GM23338 (cell line): ENCODE results near the gene TRAPPC3L. TPM values are rescaled to one million over a fixed set of nuclear protein-coding genes. Genes with fewer than 3 reads are reported as not detected.
A peak's percentile ranks its signal among the peaks of the same experiment; 100 is the strongest.

Experiments
- ATAC-seq: fragments of 200-7000 bp; cut with Tn5 transposase; 3 replicates; pipeline ENCODE4 v1.9.1; 2020
- DNase-seq: peaks from one replicate; pipeline ENCODE4 v3.0.0-alpha.2; 2015; ENCODE audit warnings: low spot score
- H2AFZ ChIP-seq: fragments of 200-600 bp; sonication (generic); 2 replicates; pipeline ENCODE4 v1.8.0; 2016; ENCODE audit warnings: antibody characterized with exemption, mild to moderate bottlenecking, moderate library complexity
- H3F3A ChIP-seq: fragments of 200-600 bp; sonication (generic); replicated peaks from 2 replicates; pipeline ENCODE4 v1.8.0; 2017; ENCODE audit warnings: antibody characterized with exemption, mixed run types, low read depth
- H3K27ac ChIP-seq: fragments of 200-600 bp; sonication (generic); 2 replicates; pipeline ENCODE4 v1.6.1; 2016; ENCODE audit warnings: low read depth
- H3K27me3 ChIP-seq: fragments of 200-600 bp; sonication (generic); 2 replicates; pipeline ENCODE4 v1.8.0; 2016; ENCODE audit warnings: mild to moderate bottlenecking, mixed run types, moderate library complexity; ENCODE audit not compliant: insufficient read depth
- H3K36me3 ChIP-seq: fragments of 200-600 bp; sonication (generic); 2 replicates; pipeline ENCODE4 v1.8.0; 2016; ENCODE audit warnings: mild to moderate bottlenecking; ENCODE audit not compliant: insufficient read depth
- H3K4me1 ChIP-seq: fragments of 200-600 bp; sonication (generic); 2 replicates; pipeline ENCODE4 v1.8.0; 2016; ENCODE audit warnings: mild to moderate bottlenecking, moderate library complexity; ENCODE audit not compliant: insufficient read depth
- H3K4me2 ChIP-seq: fragments of 200-600 bp; sonication (generic); 2 replicates; pipeline ENCODE4 v1.7.1; 2017; ENCODE audit warnings: mixed run types
- H3K4me3 ChIP-seq: fragments of 200-600 bp; sonication (generic); 2 replicates; pipeline ENCODE4 v1.6.1; 2016; ENCODE audit warnings: mixed run types
- H3K79me2 ChIP-seq: fragments of 200-600 bp; sonication (generic); replicated peaks from 2 replicates; pipeline ENCODE4 v1.8.0; 2017; ENCODE audit warnings: mild to moderate bottlenecking; ENCODE audit not compliant: insufficient read depth
- H3K9me2 ChIP-seq: fragments of 200-600 bp; sonication (generic); 2 replicates; pipeline ENCODE4 v1.8.0; 2017; ENCODE audit not compliant: insufficient read depth
- H4K20me1 ChIP-seq: fragments of 200-600 bp; sonication (generic); replicated peaks from 2 replicates; pipeline ENCODE4 v1.8.0; 2017; ENCODE audit warnings: mild to moderate bottlenecking; ENCODE audit not compliant: insufficient read depth
- H3K27ac Mint-ChIP-seq: 2 replicates; pipeline ENCODE4 v1.8.0; 2020; ENCODE audit warnings: inconsistent platforms, mild to moderate bottlenecking, moderate library complexity, mixed read lengths
- H3K27me3 Mint-ChIP-seq: 3 replicates; pipeline ENCODE4 v1.8.0; 2022; ENCODE audit warnings: low read depth, mild to moderate bottlenecking, moderate library complexity, mixed read lengths, inconsistent platforms; ENCODE audit not compliant: insufficient read depth, poor library complexity
- H3K36me3 Mint-ChIP-seq: 3 replicates; pipeline ENCODE4 v1.8.0; 2021; ENCODE audit warnings: low read depth, mild to moderate bottlenecking, inconsistent platforms, moderate library complexity, mixed read lengths
- H3K4me1 Mint-ChIP-seq: 3 replicates; pipeline ENCODE4 v1.8.0; 2020; ENCODE audit warnings: mild to moderate bottlenecking, inconsistent platforms, mixed read lengths
- H3K4me3 Mint-ChIP-seq: 3 replicates; pipeline ENCODE4 v1.8.0; 2021; ENCODE audit warnings: moderate library complexity, mild to moderate bottlenecking, inconsistent platforms, mixed read lengths
- H3K9me3 Mint-ChIP-seq: 3 replicates; pipeline ENCODE4 v1.8.0; 2020; ENCODE audit warnings: moderate library complexity, mild to moderate bottlenecking, inconsistent platforms, mixed read lengths
- CREB1 ChIP-seq: fragments of 250-450 bp; sonication (Bioruptor Pico); IDR thresholded peaks from 2 replicates; pipeline ENCODE4 v1.5.0; 2020; ENCODE audit warnings: low read depth, mild to moderate bottlenecking, moderate library complexity
- CTCF ChIP-seq, 2 experiments: fragments of 200-600 bp in 1 of 2; sonication (generic) in 1 of 2; conservative IDR thresholded peaks; 2 replicates each; pipeline versions ENCODE4 v1.5.1 to v1.6.1; 2016 to 2017; ENCODE audit warnings: antibody characterized with exemption in 2 of 2, low read depth in 2 of 2, mild to moderate bottlenecking in 2 of 2, moderate library complexity in 1 of 2
- ETS1 ChIP-seq: IDR thresholded peaks from 2 replicates; pipeline ENCODE4 v1.6.1; 2016; ENCODE audit warnings: antibody characterized with exemption
- EZH2 ChIP-seq: fragments of 200-600 bp; sonication (generic); IDR thresholded peaks from one replicate; pipeline ENCODE4 v1.8.0; 2017; ENCODE audit warnings: antibody characterized with exemption, mild to moderate bottlenecking, low read depth; ENCODE audit not compliant: unreplicated experiment
- EZH2phosphoT487 ChIP-seq: fragments of 200-600 bp; sonication (generic); IDR thresholded peaks from one replicate; pipeline ENCODE4 v1.8.1; 2018; ENCODE audit warnings: antibody characterized with exemption; ENCODE audit not compliant: unreplicated experiment
- JUNB ChIP-seq: IDR thresholded peaks from one replicate; pipeline ENCODE4 v1.6.1; 2016; ENCODE audit warnings: antibody characterized with exemption; ENCODE audit not compliant: unreplicated experiment
- NANOG ChIP-seq: IDR thresholded peaks from 2 replicates; pipeline ENCODE4 v1.6.1; 2016; ENCODE audit warnings: antibody characterized with exemption, borderline replicate concordance
- POLR2AphosphoS5 ChIP-seq: IDR thresholded peaks from 2 replicates; pipeline ENCODE4 v1.6.1; 2016; ENCODE audit warnings: antibody characterized with exemption, low read depth
- REST ChIP-seq: IDR thresholded peaks from one replicate; pipeline ENCODE4 v1.6.1; 2018; ENCODE audit warnings: antibody characterized with exemption; ENCODE audit not compliant: unreplicated experiment
- STAT1 ChIP-seq: IDR thresholded peaks from one replicate; pipeline ENCODE4 v1.6.1; 2016; ENCODE audit warnings: antibody characterized with exemption; ENCODE audit not compliant: unreplicated experiment
- ZNF114 ChIP-seq: fragments of 250-450 bp; sonication (Bioruptor Pico); IDR thresholded peaks from 2 replicates; pipeline ENCODE4 v1.5.0; 2020; ENCODE audit warnings: mild to moderate bottlenecking, moderate library complexity
- ZNF331 ChIP-seq: fragments of 250-450 bp; sonication (Bioruptor Pico); IDR thresholded peaks from 2 replicates; pipeline ENCODE4 v1.5.0; 2020; ENCODE audit warnings: low read depth, mild to moderate bottlenecking, moderate library complexity
- ZNF462 ChIP-seq: fragments of 250-450 bp; sonication (Bioruptor Pico); IDR thresholded peaks from 2 replicates; pipeline ENCODE4 v1.5.0; 2020; ENCODE audit warnings: mild to moderate bottlenecking, moderate library complexity
- long read RNA-seq: library from polyadenylated mRNA; unstranded; transcript quantifications from one replicate; pipeline ENCODE4 v2.0.0, GENCODE V29; 2020; ENCODE audit not compliant: unreplicated experiment
- polyA plus RNA-seq: library from polyadenylated mRNA; unstranded; fragments of >200 nt; fragmentation: Nextera tagmentation; extraction: Ambion mirVana; gene quantifications from 2 replicates; pipeline ENCODE4 v1.2.1, GENCODE V29; 2016
- total RNA-seq: library from RNA; depleted of rRNA; stranded (reverse); fragments of >200 nt; shearing (Covaris generic); gene quantifications from 2 replicates; pipeline ENCODE4 v1.2.3, GENCODE V29; 2014; rRNA removed

Gene TRAPPC3L
- total RNA-seq, result not detected in 2 replicates
- not detected in 2 replicates for polyA plus RNA-seq
- long read RNA-seq, result 0 reads

GRCh38 chr6:116545651-116546050 lies at the start of gene TRAPPC3L:
TSS of gene TRAPPC3L (minus strand) at chr6:116545684. CDS start at chr6:116545514, 170 bp downstream.
- H3K27me3 Mint-ChIP-seq, result no peaks in the 10 kb centered on the region
- H2AFZ ChIP-seq, result peak within 1 kb of the TSS; percentile 57; the same call in 1 of the 2 replicates

More at GRCh38 chr6:116545651-116546050, at the start of gene TRAPPC3L:
- H3K4me1 ChIP-seq, result no peaks in the 10 kb centered on the region; the same call in 1 of the 2 replicates
- ATAC-seq (no peak), DNase-seq (no peak)
- H3F3A ChIP-seq, result no peaks in the 10 kb centered on the region
- no peaks in the 10 kb centered on the region for H4K20me1 ChIP-seq
- H3K4me2 ChIP-seq, result no peak within 1 kb of the TSS
- H3K36me3 ChIP-seq, result no peaks in the 10 kb centered on the region
- H3K79me2 ChIP-seq, result no peaks in the 10 kb centered on the region
- no peaks in the 10 kb centered on the region for H3K9me2 ChIP-seq
- peaks cover 8% of the 10 kb centered on the region; the same call in 2 of the 3 replicates for H3K4me1 Mint-ChIP-seq
- H3K36me3 Mint-ChIP-seq, result no peaks in the 10 kb centered on the region
- no peak within 1 kb of the TSS for H3K27ac Mint-ChIP-seq
- H3K9me3 Mint-ChIP-seq, result no peaks in the 10 kb centered on the region
- no peak within 1 kb of the TSS for H3K4me3 ChIP-seq
- no peak within 1 kb of the TSS for H3K27ac ChIP-seq
- no peak within 1 kb of the TSS for H3K4me3 Mint-ChIP-seq
- no peak for TF ChIP-seq ZNF114 (CRISPR knock-in tag)
- TF ChIP-seq ZNF462 (CRISPR knock-in tag), result no peak
- TF ChIP-seq NANOG, result no peak
- TF ChIP-seq STAT1, result no peak
- TF ChIP-seq CREB1 (CRISPR knock-in tag), result no peak
- TF ChIP-seq JUNB, result no peak
- TF ChIP-seq ETS1, result no peak
- no peak for TF ChIP-seq REST
- TF ChIP-seq EZH2, result no peak
- TF ChIP-seq EZH2phosphoT487, result no peak
- no peak for TF ChIP-seq POLR2AphosphoS5
- no peak for TF ChIP-seq ZNF331 (CRISPR knock-in tag)
- TF ChIP-seq CTCF (conservative IDR thresholded peaks at IDR 0.05; ENCODE audit: low read depth in 2 of 2), result no peak
- no peaks in the 10 kb centered on the region for H3K27me3 ChIP-seq
